Measurements from ENCODE around the gene FBXO42.

FBXO42 gene

DNA sequence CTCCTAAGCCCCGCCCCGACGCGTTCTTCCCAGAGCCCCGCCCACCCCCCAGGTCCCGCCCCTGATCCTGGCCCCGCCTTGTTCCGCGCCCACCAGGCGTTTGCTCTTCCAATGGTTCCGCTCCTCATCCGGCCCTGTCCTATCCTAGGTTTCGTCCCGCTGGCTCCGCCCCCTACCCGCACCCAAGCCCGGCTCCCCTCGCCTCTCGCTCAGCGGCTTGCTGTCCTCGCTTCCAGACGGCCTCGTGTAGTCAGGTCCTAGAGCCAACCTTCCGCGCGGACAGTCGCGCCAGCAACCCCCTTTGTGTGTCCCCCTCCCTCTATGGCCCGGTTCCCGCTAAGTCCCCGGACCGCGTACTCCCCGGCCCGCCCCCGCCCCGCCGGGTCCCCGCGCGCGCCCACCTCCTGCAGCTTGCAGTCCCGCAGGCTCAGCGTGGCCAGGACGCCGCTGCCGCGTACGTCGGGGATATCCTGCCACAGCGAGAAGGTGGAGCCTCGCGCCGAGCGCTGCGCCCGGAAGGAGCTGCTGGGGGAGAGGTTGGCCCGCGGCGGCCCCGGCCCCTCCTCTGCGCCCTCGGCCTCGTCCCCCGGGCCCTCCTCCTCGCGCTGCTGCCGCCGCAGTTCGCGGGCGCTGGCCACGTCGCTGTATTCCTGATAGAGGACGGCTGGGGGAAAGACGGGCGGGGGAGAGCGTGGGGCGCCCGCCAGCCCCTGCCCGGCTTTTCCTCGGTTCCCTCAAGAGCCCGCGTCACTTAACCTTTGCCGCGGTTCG lies 145.5 kb downstream of the FBXO42 start:
- in situ Hi-C loops (cut with MboI; ENCODE audit: low sequenced_read_pairs), result no loop called here

DNA sequence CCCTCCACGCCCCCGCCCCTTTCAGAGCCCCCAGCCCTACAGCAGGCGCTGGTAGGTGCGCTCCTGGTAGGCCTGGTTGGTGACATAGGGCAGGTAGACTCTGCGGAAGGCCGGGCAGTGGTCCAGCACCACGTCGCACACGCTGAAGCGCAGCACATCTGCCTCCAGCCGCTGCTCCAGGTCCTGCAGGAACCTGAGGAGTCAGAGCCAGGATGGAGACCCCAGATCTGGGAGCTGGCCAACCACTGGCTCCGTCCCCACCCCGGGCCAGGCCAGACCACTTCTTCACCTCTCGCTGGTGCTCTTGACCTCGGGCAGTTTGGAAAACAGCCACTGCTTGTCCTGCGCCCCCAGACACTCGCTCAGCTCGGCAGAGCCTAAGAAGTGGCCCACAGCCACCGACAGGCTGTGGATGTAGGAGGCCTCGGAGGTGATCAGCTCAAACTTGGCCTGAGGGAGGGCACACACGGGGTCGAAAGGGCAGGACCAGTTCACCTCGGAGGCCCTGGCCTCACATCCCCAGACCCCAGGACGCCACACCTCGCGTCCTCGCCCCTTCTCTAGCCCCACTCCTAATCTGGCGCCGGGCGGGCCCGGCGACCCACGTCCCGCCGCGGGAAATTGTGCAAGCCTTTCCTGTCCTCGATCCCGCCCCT lies 146.3 kb downstream of the FBXO42 start:
- in situ Hi-C loops (cut with MboI; ENCODE audit: low sequenced_read_pairs), result no loop called here

DNA sequence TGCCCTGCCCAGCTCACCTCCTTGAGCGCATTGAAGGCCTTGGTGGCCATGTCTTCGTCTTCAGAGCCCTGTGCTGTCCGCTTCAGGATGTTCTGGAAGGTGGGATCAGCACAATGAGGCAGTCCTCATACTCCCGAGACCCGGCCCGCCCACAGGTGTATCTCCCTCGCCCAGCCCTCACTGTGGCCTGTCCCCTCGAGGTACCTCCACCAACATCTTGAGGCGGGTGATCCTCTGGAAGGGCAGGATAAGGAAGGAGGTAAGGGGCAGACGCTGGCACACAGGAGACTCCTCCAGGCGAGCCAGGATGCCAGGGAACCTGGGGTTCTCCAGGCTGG lies 147.0 kb downstream of the FBXO42 start:
- in situ Hi-C loops (cut with MboI; ENCODE audit: low sequenced_read_pairs), result no loop called here

DNA sequence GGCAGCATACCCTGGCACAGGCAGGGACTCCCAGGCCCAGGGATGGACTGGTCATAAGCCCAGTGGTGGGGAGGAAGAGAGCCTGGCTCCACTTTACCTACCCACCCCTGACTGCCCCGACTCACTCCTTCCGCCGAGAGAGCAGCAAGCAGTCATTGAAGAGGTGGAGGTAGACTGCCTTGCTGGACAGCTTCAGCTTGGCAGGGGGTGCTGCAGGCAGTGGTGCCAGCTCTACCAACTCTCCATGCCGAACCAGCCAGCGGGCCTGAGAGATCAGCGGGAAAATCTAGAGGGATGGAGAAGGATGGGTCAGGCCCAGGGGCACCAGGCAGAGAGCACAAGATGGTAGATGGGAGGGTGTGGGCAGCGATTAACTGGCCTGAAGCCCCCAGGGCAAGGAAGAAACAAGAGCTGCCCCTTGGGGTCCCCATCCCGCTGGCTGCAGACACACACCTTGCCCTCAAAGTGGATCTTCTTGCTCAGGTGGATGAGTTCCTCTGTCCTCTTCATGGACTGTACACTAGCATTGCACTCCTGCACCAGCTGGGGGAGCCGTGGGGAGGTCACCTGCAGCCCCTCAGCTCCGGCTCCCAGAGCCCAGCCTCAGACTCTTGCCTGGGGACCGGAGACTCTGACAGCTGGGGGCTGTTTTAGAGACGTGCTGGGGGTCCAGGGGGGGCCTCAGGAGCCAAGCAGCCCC lies 147.5 kb downstream of the FBXO42 start:
- in situ Hi-C loops (cut with MboI; ENCODE audit: low sequenced_read_pairs), result no loop called here

DNA sequence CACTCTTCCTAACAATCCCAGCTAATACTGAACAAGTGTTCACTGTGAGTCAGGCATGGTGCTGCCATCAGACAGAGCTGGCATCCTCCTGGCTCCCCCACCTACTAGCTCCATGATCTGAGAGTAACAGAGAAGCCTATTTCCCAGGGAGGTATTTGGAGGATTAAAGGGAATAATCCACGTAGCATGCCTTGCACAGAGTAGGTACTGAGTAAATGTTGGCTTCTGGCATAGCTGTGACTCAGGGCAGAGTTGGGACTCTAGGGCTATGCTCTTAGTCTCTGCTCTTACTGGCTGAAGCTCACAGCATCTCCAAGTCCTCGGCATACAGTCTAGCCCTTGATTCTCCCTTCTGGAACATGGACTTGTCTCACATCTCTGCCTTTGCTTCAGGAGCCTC lies 148.1 kb downstream of the FBXO42 start:
- in situ Hi-C loops (cut with MboI; ENCODE audit: low sequenced_read_pairs), result no loop called here

DNA sequence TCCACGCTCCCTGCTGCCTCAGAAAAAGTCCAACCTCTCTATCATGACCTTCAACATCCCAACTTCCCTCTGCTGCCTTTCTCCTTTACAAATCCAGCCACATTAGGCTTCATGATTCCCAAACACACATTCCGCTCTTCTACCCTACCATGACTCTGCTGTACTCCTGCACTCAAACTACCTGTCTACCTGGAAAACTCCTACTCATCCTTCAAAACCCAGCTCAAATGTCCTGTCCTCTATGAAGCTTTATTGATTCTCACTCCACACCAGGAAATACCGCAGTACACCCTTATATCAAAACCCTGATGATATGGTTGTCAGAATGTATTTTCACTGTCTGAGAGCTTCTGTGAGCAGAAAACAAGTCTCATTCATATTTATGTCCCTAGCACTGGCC lies 148.7 kb downstream of the FBXO42 start:
- in situ Hi-C loops (cut with MboI; ENCODE audit: low sequenced_read_pairs), result no loop called here

DNA sequence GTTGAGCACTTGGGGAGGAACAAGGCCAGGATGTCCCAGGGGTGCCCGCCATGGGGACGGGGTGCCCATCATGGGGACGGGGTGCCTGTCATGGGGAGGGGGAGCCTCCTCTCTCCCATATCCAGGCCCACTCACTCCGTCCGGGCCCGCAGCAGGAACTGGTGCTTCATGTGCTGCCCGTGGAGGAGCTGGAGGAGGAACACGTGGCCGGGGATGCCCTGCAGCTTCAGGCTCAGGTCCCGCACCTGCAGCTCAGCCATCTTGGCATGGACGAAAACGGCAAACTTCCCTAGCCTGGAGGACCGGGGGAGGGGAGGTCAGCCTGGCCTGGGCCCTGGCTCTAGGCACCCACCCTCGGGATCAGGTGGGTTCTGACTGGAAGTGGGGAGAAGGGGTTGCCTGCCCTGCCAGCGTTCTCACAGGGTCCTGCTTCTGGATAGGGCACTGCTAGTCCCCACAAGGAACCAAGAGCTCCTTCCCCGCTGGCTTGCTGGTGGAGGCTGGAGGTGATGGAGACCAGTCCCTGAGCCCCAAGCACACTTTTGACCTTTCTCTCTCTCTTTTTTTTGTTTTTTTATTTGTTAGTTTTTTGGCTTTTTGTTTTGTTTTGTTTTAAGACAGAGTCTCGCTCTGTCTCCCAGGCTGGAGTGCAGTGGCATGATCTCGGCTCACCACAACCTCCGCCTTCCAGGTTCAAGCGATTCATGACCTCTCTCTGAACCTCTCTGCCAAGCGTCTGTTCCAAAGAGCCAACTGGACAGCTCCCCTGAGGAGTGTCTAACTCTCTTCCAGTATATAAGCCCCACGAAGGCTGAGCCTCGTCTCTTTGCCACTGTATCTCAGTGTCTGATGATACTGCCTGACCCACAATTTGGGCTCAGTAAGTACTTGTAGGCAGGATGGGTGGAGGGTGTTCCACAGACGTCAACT lies 149.7 kb downstream of the FBXO42 start:
- in situ Hi-C loops (cut with MboI; ENCODE audit: low sequenced_read_pairs), result no loop called here

DNA sequence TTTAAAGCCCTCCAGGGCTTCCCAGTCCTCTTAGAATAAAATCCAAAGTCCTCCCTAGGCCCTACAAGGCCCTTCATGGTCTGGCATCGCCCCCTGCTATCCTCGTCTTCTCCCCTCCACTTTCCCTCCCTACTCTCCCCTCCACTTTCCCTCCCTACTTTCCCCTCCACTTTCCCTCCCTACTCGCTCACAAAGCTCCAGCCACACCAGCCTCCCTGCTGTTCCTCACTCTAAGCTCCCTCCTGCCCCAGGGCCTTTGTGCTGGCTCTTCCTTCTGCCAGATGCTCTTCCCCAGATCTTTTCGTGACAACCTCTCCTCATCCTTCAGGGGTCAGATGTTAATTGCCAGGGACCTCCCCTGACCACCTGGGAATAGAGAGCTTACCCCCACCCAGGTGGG lies 152.6 kb downstream of the FBXO42 start:
- in situ Hi-C loops (cut with MboI; ENCODE audit: low sequenced_read_pairs), result no loop called here

DNA sequence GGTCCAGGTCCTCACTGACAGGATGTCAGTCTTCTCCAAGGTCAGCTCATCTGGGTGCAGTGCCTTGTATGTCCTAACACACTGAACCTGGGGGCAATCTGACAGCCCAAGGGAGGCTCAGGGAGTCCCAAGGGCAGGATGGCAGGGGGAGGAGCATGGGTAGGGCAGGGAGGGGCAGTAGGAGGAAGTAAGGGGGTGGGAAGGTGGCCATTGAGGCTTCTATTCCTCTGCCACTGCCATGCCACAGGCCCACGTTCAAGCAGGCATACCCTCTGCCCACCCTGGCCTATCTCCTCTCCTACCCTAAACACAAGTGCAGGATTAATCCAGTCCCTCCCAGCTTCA lies 153.2 kb downstream of the FBXO42 start:
- in situ Hi-C loops (cut with MboI; ENCODE audit: low sequenced_read_pairs), result no loop called here

DNA sequence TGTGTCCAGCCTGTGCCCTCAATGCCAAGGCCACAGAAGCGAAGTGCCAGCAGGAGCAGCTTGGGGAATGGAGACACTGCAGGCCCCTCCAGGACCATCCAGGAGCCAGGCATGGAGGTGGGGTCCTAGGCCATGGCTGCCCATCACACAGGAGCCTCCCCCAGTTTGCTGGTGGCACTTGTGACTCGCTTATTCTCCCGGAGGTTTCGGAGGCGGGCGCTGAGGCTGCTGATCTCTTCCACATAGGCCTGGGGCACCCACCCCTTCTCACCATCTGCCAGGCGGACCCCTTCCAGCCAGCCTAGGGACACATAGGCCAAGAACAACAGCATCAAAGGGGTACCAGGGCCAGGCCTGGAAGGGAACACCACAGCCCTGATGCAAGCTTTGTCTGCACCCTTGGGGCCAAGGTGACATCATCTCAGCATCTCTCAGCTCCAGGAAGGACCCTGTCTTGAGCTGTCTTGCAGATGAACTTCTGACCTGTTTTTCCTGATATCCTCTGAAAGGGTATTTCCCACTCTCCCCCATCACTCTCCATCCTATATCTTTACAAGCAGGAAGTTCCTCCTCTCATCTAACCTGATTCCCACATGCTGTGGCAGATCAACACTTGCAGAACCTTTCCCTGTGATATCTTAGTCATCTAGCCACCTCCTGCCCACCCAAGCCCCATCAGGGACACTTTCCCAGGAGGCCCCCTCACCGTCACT lies 153.7 kb downstream of the FBXO42 start:
- in situ Hi-C loops (cut with MboI; ENCODE audit: low sequenced_read_pairs), result no loop called here

DNA sequence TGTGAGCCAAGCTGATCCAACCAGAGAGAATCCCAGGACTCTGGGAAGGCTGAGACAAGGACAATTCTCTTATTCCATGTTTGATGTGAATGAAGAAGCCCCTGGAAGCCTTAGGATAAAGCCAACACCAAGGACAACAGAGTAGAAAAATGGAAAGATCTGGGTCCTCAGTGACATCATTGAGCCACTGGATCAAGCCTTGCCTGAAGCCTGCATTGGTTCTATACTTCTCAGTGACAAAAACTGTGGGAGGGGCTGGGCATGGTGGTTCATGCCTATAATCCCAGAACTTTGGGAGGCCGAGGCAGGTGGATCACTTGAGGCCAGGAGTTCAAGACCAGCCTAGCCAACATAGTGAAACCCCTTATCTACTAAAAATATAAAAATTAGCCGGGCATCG lies 155.4 kb downstream of the FBXO42 start:
- in situ Hi-C loops (cut with MboI; ENCODE audit: low sequenced_read_pairs), result no loop called here
